ENCODE data around the gene CORO2A. TPM values are rescaled to one million over a fixed set of nuclear protein-coding genes. Genes with fewer than 3 reads are reported as not detected.

CORO2A gene
- total and polyA plus RNA-seq, 2 of the 4 experiments (the other 2 are of a cell fraction) = 1.9 to 2.2 TPM

GRCh38 chr9:98083061-98083501, 109.4 kb downstream of the CORO2A start:
- Histone ChIP-seq H3K9me3 (ENCODE audit: control insufficient read depth, insufficient read depth, low read length) (no peaks in the 10 kb centered on the region), H2BK120ac (ENCODE audit: low read depth, low read length) (no peak overlapping the region), H3K36me3 (ENCODE audit: control insufficient read depth, insufficient read depth, low read length) (peaks cover 27% of the 10 kb centered on the region), H3K56ac (ENCODE audit: extremely low read depth, insufficient read depth, low read length) (no peak overlapping the region), H3K4me3 (ENCODE audit: insufficient read depth, low read depth, low read length) (no peak overlapping the region), H3K4me2 (ENCODE audit: low read depth, low read length) (no peak overlapping the region), H3K9ac (ENCODE audit: low read depth, low read length) (no peak overlapping the region), H3K27me3 (ENCODE audit: control insufficient read depth, insufficient read depth, low read length) (no peaks in the 10 kb centered on the region), H3K18ac (ENCODE audit: low read depth, low read length) (no peak overlapping the region), H4K5ac (ENCODE audit: low read depth, low read length) (no peak overlapping the region), H2AK5ac (ENCODE audit: low read depth, low read length) (no peak overlapping the region), H2BK5ac (ENCODE audit: low read depth, low read length, poor library complexity, severe bottlenecking) (no peak overlapping the region), H4K8ac (ENCODE audit: low read depth in 2 of 2, low read length in 2 of 2) (no peak overlapping the region; a peak in 1 of 4 replicates), H3K9me1 (ENCODE audit: insufficient read depth, low read length) (peaks cover 11% of the 10 kb centered on the region), H3K14ac (replicated peaks; ENCODE audit: low read depth, low read length) (no peak overlapping the region), H2AK9ac (replicated peaks; ENCODE audit: low read depth, low read length, poor library complexity) (no peak overlapping the region), H3K79me1 (ENCODE audit: low read depth in 1 of 2, low read length in 2 of 2) (peaks cover 12 to 20% of the 10 kb centered on the region in 2 experiments; a peak in 3 of 4 replicates), H3K4me1 (ENCODE audit: control insufficient read depth, insufficient read depth, low read length) (peaks cover 18% of the 10 kb centered on the region), H3K23ac (ENCODE audit: low read depth, low read length) (no peak overlapping the region), H2BK15ac (ENCODE audit: low read depth, low read length) (no peak overlapping the region), H3K4ac (ENCODE audit: low read depth, low read length) (0 out of 2 replicates have a peak overlapping the region, but pooled peaks have one; percentile 26), H4K91ac (ENCODE audit: insufficient read depth, low read depth, low read length) (peak overlapping the region; percentile 33; the same call in 1 of the 2 replicates), H3K27ac (ENCODE audit: insufficient read depth, low read length) (no peak overlapping the region), H2BK20ac (ENCODE audit: low read depth, low read length) (0 out of 2 replicates have a peak overlapping the region, but pooled peaks have one; percentile 20), H2AFZ (replicated peaks; ENCODE audit: low read length, poor library complexity) (no peak overlapping the region), H4K20me1 (ENCODE audit: insufficient read depth, low read length) (0 out of 2 replicates have a peak, but pooled peaks cover 5% of the 10 kb centered on the region)
- DNase-seq (peak; percentile 46), ATAC-seq (ENCODE audit: low read depth) (peak; percentile 54)
- intact Hi-C loops (cut with micrococcal nuclease) (no loop called here), dilution Hi-C loops (cut with HindIII; ENCODE audit: low sequenced_read_pairs, unreplicated experiment) (no loop called here), in situ Hi-C loops (cut with MboI; ENCODE audit: low sequenced_read_pairs) (no loop called here)
- no TSS peak for BruUV-seq (replicated peaks)
- WGBS, 2 experiments (ENCODE audit: extremely low coverage in 2 of 2, insufficient read length in 1 of 2) = no CpG with 5 or more reads among the region's 2 CpGs
- ChIA-PET POLR2A (ENCODE audit: unreplicated experiment) (no interaction called here), CTCF (interaction anchor here (0.6 kb wide), 1 partner anchor 692 kb away, joined by 3 read pairs; no protein-coding TSS in a partner anchor)
- TF ChIP-seq BHLHE40 (IDR thresholded peaks at IDR 0.05; ENCODE audit: low read depth, low read length) = no peak
- TF ChIP-seq MXI1 (IDR thresholded peaks at IDR 0.05; ENCODE audit: borderline replicate concordance, low read depth, low read length) = no peak
- TF ChIP-seq MAFK (IDR thresholded peaks at IDR 0.05; ENCODE audit: low read depth, low read length) = no peak
- TF ChIP-seq CEBPB (IDR thresholded peaks at IDR 0.05; ENCODE audit: low read depth, low read length) = peak; percentile 77
- no peak for TF ChIP-seq CHD1 (IDR thresholded peaks at IDR 0.05; ENCODE audit: low read depth, low read length)
- TF ChIP-seq, protein P1, sequence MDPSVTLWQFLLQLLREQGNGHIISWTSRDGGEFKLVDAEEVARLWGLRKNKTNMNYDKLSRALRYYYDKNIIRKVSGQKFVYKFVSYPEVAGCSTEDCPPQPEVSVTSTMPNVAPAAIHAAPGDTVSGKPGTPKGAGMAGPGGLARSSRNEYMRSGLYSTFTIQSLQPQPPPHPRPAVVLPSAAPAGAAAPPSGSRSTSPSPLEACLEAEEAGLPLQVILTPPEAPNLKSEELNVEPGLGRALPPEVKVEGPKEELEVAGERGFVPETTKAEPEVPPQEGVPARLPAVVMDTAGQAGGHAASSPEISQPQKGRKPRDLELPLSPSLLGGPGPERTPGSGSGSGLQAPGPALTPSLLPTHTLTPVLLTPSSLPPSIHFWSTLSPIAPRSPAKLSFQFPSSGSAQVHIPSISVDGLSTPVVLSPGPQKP (IDR thresholded peaks at IDR 0.05; ENCODE audit: borderline replicate concordance, low read depth, low read length) = no peak

Data from IMR-90 (cell line).